ENCODE measurements around the gene CIITA.

Gene CIITA

GRCh38 chr16:10979717-10980601, 103.0 kb downstream of the CIITA start:
- DNase-seq (ENCODE audit: low spot score) = peak; percentile 43

- DNase-seq (ENCODE audit: low spot score) = no peak
These were observed 103.8 kb downstream of the CIITA start for GRCh38 chr16:10980813-10981212.

- no peak for DNase-seq (ENCODE audit: low spot score)
These were observed 104.8 kb downstream of the CIITA start for GRCh38 chr16:10981697-10982216.

- no peak for DNase-seq (ENCODE audit: low spot score)
These were observed 105.6 kb downstream of the CIITA start for GRCh38 chr16:10982465-10983150.

GRCh38 chr16:10983159-10983558, 106.2 kb downstream of the CIITA start:
- DNase-seq (ENCODE audit: low spot score) = no peak

GRCh38 chr16:10984509-10984908, 107.5 kb downstream of the CIITA start:
- peak; percentile 52 for DNase-seq (ENCODE audit: low spot score)

Measured in AG08395 (cell line).